IMR-90 (cell line): ENCODE data around the gene ESRRB. TPM values are rescaled to one million over a fixed set of nuclear protein-coding genes. Genes with fewer than 3 reads are reported as not detected.

Source experiments
- ATAC-seq: fragments of 200-7000 bp; cut with Tn5 transposase; 2 replicates; pipeline ENCODE4 v1.9.1; 2020; ENCODE audit warnings: low read depth, mild to moderate bottlenecking, moderate library complexity
- BruUV-seq: library from RNA; stranded (reverse); fragments of 400-500 nt; replicated peaks from 2 replicates; lab custom pipeline; 2021; lab: Mats Ljungman, UMichigan
- CTCF ChIA-PET: fragments of 300-600 bp; formaldehyde crosslinking; extraction: SDS; loops from one replicate; lab custom pipeline; 2021; ENCODE audit warnings: antibody characterized with exemption; lab: Yijun Ruan, JAX
- POLR2A ChIA-PET: fragments of 300-600 bp; sonication (Branson Sonifier 250); formaldehyde crosslinking; loops from one replicate; lab custom pipeline; 2022; ENCODE audit warnings: antibody characterized with exemption; ENCODE audit not compliant: unreplicated experiment; lab: Charles Lee
- DNase-seq: peaks from one replicate; pipeline ENCODE4 v3.0.0; 2013
- H2AFZ ChIP-seq: replicated peaks from 2 replicates; pipeline ENCODE3; 2013; ENCODE audit warnings: low read length, mild to moderate bottlenecking; ENCODE audit not compliant: poor library complexity
- H2AK5ac ChIP-seq: 2 replicates; pipeline ENCODE4 v1.6.1; 2013; ENCODE audit warnings: low read depth, low read length, inconsistent platforms
- H2AK9ac ChIP-seq: replicated peaks from 2 replicates; pipeline ENCODE3; 2013; ENCODE audit warnings: mild to moderate bottlenecking, low read depth, low read length, moderate library complexity; ENCODE audit not compliant: poor library complexity
- H2BK120ac ChIP-seq: 2 replicates; pipeline ENCODE4 v1.6.1; 2013; ENCODE audit warnings: low read depth, low read length, inconsistent platforms
- H2BK15ac ChIP-seq: 3 replicates; pipeline ENCODE4 v1.6.1; 2013; ENCODE audit warnings: low read depth, low read length, inconsistent platforms
- H2BK20ac ChIP-seq: 2 replicates; pipeline ENCODE4 v1.6.1; 2013; ENCODE audit warnings: low read depth, mild to moderate bottlenecking, inconsistent platforms, low read length, moderate library complexity
- H2BK5ac ChIP-seq: 2 replicates; pipeline ENCODE4 v1.6.1; 2013; ENCODE audit warnings: mild to moderate bottlenecking, low read depth, low read length, inconsistent platforms; ENCODE audit not compliant: poor library complexity, severe bottlenecking
- H3K14ac ChIP-seq: replicated peaks from 2 replicates; pipeline ENCODE4 v1.6.1; 2013; ENCODE audit warnings: low read depth, low read length, inconsistent platforms
- H3K18ac ChIP-seq: 2 replicates; pipeline ENCODE4 v1.6.1; 2013; ENCODE audit warnings: low read depth, low read length, control low read depth
- H3K23ac ChIP-seq: 2 replicates; pipeline ENCODE4 v1.6.1; 2013; ENCODE audit warnings: low read depth, low read length, inconsistent platforms
- H3K27ac ChIP-seq: 2 replicates; pipeline ENCODE4 v1.5.1; 2013; ENCODE audit warnings: mild to moderate bottlenecking, control low read depth, low read length; ENCODE audit not compliant: insufficient read depth
- H3K27me3 ChIP-seq: 2 replicates; pipeline ENCODE4 v1.6.1; 2013; ENCODE audit warnings: low read length; ENCODE audit not compliant: control insufficient read depth, insufficient read depth
- H3K36me3 ChIP-seq: 2 replicates; pipeline ENCODE4 v1.6.1; 2013; ENCODE audit warnings: low read length, mixed read lengths; ENCODE audit not compliant: control insufficient read depth, insufficient read depth
- H3K4ac ChIP-seq: 2 replicates; pipeline ENCODE4 v1.6.1; 2013; ENCODE audit warnings: low read depth, low read length, inconsistent platforms
- H3K4me1 ChIP-seq: 2 replicates; pipeline ENCODE4 v1.6.1; 2013; ENCODE audit warnings: low read length, mixed read lengths; ENCODE audit not compliant: control insufficient read depth, insufficient read depth
- H3K4me2 ChIP-seq: 2 replicates; pipeline ENCODE4 v1.6.1; 2013; ENCODE audit warnings: low read depth, mild to moderate bottlenecking, control low read depth, low read length, moderate library complexity
- H3K4me3 ChIP-seq: 2 replicates; pipeline ENCODE4 v1.5.1; 2013; ENCODE audit warnings: low read depth, mild to moderate bottlenecking, control low read depth, low read length, moderate library complexity; ENCODE audit not compliant: insufficient read depth
- H3K56ac ChIP-seq: 2 replicates; pipeline ENCODE4 v1.6.1; 2013; ENCODE audit warnings: low read length, inconsistent platforms; ENCODE audit not compliant: insufficient read depth; ENCODE audit errors: extremely low read depth
- H3K79me1 ChIP-seq, 2 experiments: 2 replicates each; pipeline ENCODE4 v1.6.1; 2013; ENCODE audit warnings: low read length in 2 of 2, inconsistent platforms in 1 of 2, low read depth in 1 of 2
- H3K9ac ChIP-seq: 2 replicates; pipeline ENCODE4 v1.6.1; 2013; ENCODE audit warnings: low read depth, low read length, control low read depth
- H3K9me1 ChIP-seq: 2 replicates; pipeline ENCODE4 v1.6.1; 2013; ENCODE audit warnings: low read length, inconsistent platforms; ENCODE audit not compliant: insufficient read depth
- H3K9me3 ChIP-seq: 2 replicates; pipeline ENCODE4 v1.6.1; 2013; ENCODE audit warnings: low read length; ENCODE audit not compliant: control insufficient read depth, insufficient read depth
- H4K20me1 ChIP-seq: 2 replicates; pipeline ENCODE4 v1.6.1; 2013; ENCODE audit warnings: low read length, inconsistent platforms; ENCODE audit not compliant: insufficient read depth
- H4K5ac ChIP-seq: 2 replicates; pipeline ENCODE4 v1.6.1; 2013; ENCODE audit warnings: mild to moderate bottlenecking, low read depth, low read length, control low read depth
- H4K8ac ChIP-seq, 2 experiments: 2 replicates each; pipeline ENCODE4 v1.6.1; 2013; ENCODE audit warnings: low read depth in 2 of 2, low read length in 2 of 2, control low read depth in 1 of 2, inconsistent platforms in 1 of 2
- H4K91ac ChIP-seq: 2 replicates; pipeline ENCODE4 v1.6.1; 2013; ENCODE audit warnings: low read depth, low read length, inconsistent platforms; ENCODE audit not compliant: insufficient read depth
- BHLHE40 ChIP-seq: fragments of 150-350 bp; IDR thresholded peaks from 2 replicates; pipeline ENCODE4 v1.6.1; 2016; ENCODE audit warnings: mild to moderate bottlenecking, low read depth, low read length
- CHD1 ChIP-seq: IDR thresholded peaks from 2 replicates; pipeline ENCODE4 v1.6.1; 2012; ENCODE audit warnings: low read depth, low read length, improper control_type of control experiment
- CTCF ChIP-seq: conservative IDR thresholded peaks from 2 replicates; pipeline ENCODE4 v1.5.1; 2012; ENCODE audit warnings: mild to moderate bottlenecking, low read depth, low read length, improper control_type of control experiment
- ELK1 ChIP-seq: fragments of 150-350 bp; IDR thresholded peaks from 2 replicates; pipeline ENCODE4 v1.6.1; 2016; ENCODE audit warnings: low read depth, mild to moderate bottlenecking, low read length, moderate library complexity, borderline replicate concordance
- FOS ChIP-seq: fragments of 150-350 bp; IDR thresholded peaks from 2 replicates; pipeline ENCODE4 v1.6.1; 2016; ENCODE audit warnings: low read depth, low read length
- MAFK ChIP-seq: IDR thresholded peaks from 2 replicates; pipeline ENCODE4 v1.6.1; 2012; ENCODE audit warnings: low read depth, low read length, improper control_type of control experiment
- MAZ ChIP-seq: IDR thresholded peaks from 2 replicates; pipeline ENCODE4 v1.6.1; 2012; ENCODE audit warnings: low read depth, mild to moderate bottlenecking, low read length, improper control_type of control experiment, moderate library complexity, borderline replicate concordance
- MXI1 ChIP-seq: IDR thresholded peaks from 2 replicates; pipeline ENCODE4 v1.6.1; 2012; ENCODE audit warnings: low read depth, mild to moderate bottlenecking, low read length, moderate library complexity, borderline replicate concordance
- NFE2L2 ChIP-seq: fragments of 150-350 bp; IDR thresholded peaks from 2 replicates; pipeline ENCODE4 v1.6.1; 2016; ENCODE audit warnings: low read depth, mild to moderate bottlenecking, low read length
- POLR2A ChIP-seq: IDR thresholded peaks from 2 replicates; pipeline ENCODE4 v1.6.1; 2012; ENCODE audit warnings: mild to moderate bottlenecking, low read depth, low read length
- RAD21 ChIP-seq: IDR thresholded peaks from 2 replicates; pipeline ENCODE4 v1.6.1; 2012; ENCODE audit warnings: low read length, improper control_type of control experiment
- RFX5 ChIP-seq: IDR thresholded peaks from 2 replicates; pipeline ENCODE4 v1.8.0; 2012; ENCODE audit warnings: low read depth, mild to moderate bottlenecking, low read length, moderate library complexity
- SMC3 ChIP-seq: fragments of 150-350 bp; IDR thresholded peaks from 2 replicates; pipeline ENCODE4 v1.6.1; 2016; ENCODE audit warnings: low read depth, mild to moderate bottlenecking, antibody characterized with exemption, low read length, moderate library complexity
- USF2 ChIP-seq: fragments of 150-350 bp; IDR thresholded peaks from 2 replicates; pipeline ENCODE4 v1.6.1; 2017; ENCODE audit warnings: mild to moderate bottlenecking, antibody characterized with exemption, low read length, low read depth
- WGBS, 2 experiments: methylation state at CpG; one replicate each; pipeline versions ENCODE4 v1.1.5 to v1.1.7; 2013; ENCODE audit warnings: missing lambda C conversion rate in 2 of 2; ENCODE audit not compliant: insufficient read length in 1 of 2; ENCODE audit errors: extremely low coverage in 2 of 2; 5-methylcytosine and 5-hydroxymethylcytosine counted together
- dilution Hi-C: fragments of 300-500 bp; cut with HindIII; formaldehyde crosslinking; loops from one replicate; pipeline ENCODE4 v1.14.3; 2018; ENCODE audit warnings: low sequenced_read_pairs; ENCODE audit not compliant: unreplicated experiment
- in situ Hi-C: fragments of 300-500 bp; cut with MboI; formaldehyde crosslinking; loops from 3 replicates; pipeline ENCODE4 v1.14.3; 2019; ENCODE audit warnings: low sequenced_read_pairs, inconsistent platforms, mixed read lengths
- intact Hi-C: fragments of 100-400 bp; cut with micrococcal nuclease; formaldehyde crosslinking; loops from 2 replicates; pipeline ENCODE4 v1.10.0; 2022
- polyA plus RNA-seq, 3 experiments: library from polyadenylated mRNA; depleted of rRNA; stranded (reverse); fragments of >200 nt; gene quantifications; 2 replicates each; pipeline ENCODE4 v1.2.3, GENCODE V29; 2012; ENCODE audit warnings: low replicate concordance in 1 of 3
- total RNA-seq: library from RNA; depleted of rRNA; stranded (reverse); fragments of >200 nt; gene quantifications from 2 replicates; pipeline ENCODE4 v1.2.3, GENCODE V29; 2012

The ESRRB gene
- total and polyA plus RNA-seq, 2 of the 4 experiments (the other 2 are of a cell fraction), result not detected

GRCh38 chr14:76424359-76424758 is 48.4 kb downstream of the ESRRB start:
- Histone ChIP-seq H3K27me3 (peaks cover 1% of the 10 kb centered on the region; the same call in 1 of the 2 replicates), H2BK120ac (no peak overlapping the region), H3K4ac (no peak overlapping the region), H4K91ac (no peak overlapping the region), H4K8ac (no peak overlapping the region), H2AK9ac (no peak overlapping the region), H2AFZ (no peak overlapping the region), H3K14ac (no peak overlapping the region), H4K20me1 (no peaks in the 10 kb centered on the region), H3K9ac (no peak overlapping the region), H2BK20ac (no peak overlapping the region), H3K9me3 (no peaks in the 10 kb centered on the region), H3K4me1 (no peaks in the 10 kb centered on the region), H2BK15ac (no peak overlapping the region), H3K56ac (no peak overlapping the region), H3K36me3 (no peaks in the 10 kb centered on the region), H3K79me1 (no peaks in the 10 kb centered on the region), H3K4me3 (no peak overlapping the region), H2AK5ac (no peak overlapping the region), H4K5ac (no peak overlapping the region), H3K4me2 (no peak overlapping the region), H3K27ac (no peak overlapping the region), H3K23ac (no peak overlapping the region), H3K18ac (no peak overlapping the region), H2BK5ac (no peak overlapping the region), H3K9me1 (no peaks in the 10 kb centered on the region)
- in situ Hi-C loops, result no loop called here
- POLR2A ChIA-PET, result no interaction called here
- TF ChIP-seq RFX5 (no peak), USF2 (no peak), MAFK (no peak), MAZ (no peak), SMC3 (no peak), BHLHE40 (no peak), RAD21 (no peak), NFE2L2 (no peak), MXI1 (no peak), CTCF (no peak), FOS (no peak), ELK1 (no peak), CHD1 (no peak), POLR2A (no peak)
- intact Hi-C loops, result no loop called here
- no peak for ATAC-seq
- no peak for DNase-seq
- CTCF ChIA-PET, result no interaction called here
- dilution Hi-C loops, result no loop called here
- no TSS peak for BruUV-seq
- 43% methylated on average over 2 of the region's 4 CpGs; no CpG with 5 or more reads in 1 of the 2 experiments for WGBS, 2 experiments
